Caki2 (cell line): ENCODE measurements around the gene ASCC2. TPM values are rescaled to one million over a fixed set of nuclear protein-coding genes. Genes with fewer than 3 reads are reported as not detected.
"Not testable (repeated sequence)": the region's sequence is repeated elsewhere in the genome, so short reads cannot be mapped to it uniquely, and the experiment has no call there.

Source experiments
- DNase-seq: peaks from one replicate; pipeline ENCODE4 v3.0.0-alpha.2; 2015; ENCODE audit warnings: low read depth
- in situ Hi-C: cut with HindIII; loops from 2 replicates; pipeline ENCODE4 v1.10.0; 2016; ENCODE audit warnings: low sequenced_read_pairs, low pct_unique_long_range_greater_than_20kb, mixed read lengths
- total RNA-seq: library from RNA; depleted of rRNA; stranded (reverse); fragments of >200 nt; shearing (Covaris generic); gene quantifications from 2 replicates; pipeline ENCODE4 v1.2.3, GENCODE V29; 2014; ENCODE audit warnings: low replicate concordance

The ASCC2 gene
- total RNA-seq, 1 experiment from 2014 or later, result 20.9 TPM

DNA sequence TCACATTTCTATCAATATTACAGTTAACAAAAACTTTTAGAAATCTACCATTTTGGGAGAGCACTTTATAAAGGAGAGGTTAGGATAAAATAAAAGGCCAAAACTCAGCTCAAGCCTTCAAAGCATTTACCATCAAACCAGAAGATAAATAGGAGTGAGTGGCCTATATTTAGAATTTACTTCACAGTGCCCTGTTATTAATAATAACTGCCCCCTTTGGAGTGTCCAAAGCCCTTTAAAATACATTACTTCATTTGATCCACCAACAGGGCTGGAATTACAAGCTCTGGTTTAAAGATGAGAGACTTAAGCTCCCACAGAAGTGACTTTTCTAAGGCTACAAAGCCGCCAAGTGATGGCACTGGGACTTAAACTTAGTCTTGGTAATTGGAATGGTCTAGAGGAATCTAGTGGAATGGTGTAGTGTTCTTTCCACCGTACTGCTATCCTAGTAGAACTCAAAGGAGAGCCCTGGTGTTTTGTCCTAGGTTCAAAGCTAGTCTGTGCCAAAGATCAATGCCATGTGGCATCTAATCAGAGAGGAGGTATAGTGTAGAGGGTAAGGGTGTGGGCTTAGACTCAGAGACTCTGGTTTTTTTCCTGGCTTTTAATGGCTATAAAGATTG is 23.7 kb upstream of the ASCC2 start:
- no peak for DNase-seq
- in situ Hi-C loops, result no loop called here

DNA sequence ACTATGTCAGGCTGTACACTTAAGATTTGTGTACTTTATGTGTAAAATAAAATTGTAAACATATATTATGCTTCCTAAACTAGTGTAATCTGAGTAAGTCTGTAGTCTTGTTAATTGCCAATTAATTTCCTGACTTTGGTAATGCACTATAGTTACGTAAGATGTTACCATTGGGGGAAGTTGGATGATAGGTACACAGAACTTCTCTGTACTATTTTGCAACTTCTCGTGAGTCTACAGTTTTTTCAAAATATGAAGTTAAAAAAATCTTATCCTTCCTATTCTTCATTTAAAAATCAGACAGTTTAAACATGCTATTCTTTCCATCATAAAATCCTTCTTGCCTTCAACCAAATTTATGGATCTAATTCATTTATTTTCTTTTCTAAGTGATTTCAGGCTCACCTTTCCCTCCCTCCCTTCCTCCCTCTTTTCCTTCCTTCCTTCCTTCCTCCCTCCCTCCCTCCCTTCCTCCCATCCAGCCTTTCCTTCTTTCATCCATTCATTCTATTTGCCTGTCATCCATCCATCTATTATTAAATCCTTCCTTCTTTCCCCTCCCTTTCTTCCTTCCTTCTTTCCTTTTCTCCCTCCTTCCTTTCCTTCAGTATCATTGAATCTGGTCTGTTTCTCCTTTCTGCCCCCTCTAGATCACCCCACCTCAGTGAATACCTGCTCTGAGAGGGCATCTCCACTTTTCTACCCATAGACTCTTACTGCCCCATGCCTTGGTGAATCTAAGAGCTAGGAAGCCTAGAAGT is 22.1 kb upstream of the ASCC2 start:
- in situ Hi-C loops, result no loop called here
- no peak for DNase-seq

- DNase-seq, in situ Hi-C loops: not testable (repeated sequence)
Observed at GRCh38 chr22:29859030-29859429, 21.0 kb upstream of the ASCC2 start.

- in situ Hi-C loops, result no loop called here
- no peak for DNase-seq
Observed at GRCh38 chr22:29856496-29856895, 18.4 kb upstream of the ASCC2 start.

DNA sequence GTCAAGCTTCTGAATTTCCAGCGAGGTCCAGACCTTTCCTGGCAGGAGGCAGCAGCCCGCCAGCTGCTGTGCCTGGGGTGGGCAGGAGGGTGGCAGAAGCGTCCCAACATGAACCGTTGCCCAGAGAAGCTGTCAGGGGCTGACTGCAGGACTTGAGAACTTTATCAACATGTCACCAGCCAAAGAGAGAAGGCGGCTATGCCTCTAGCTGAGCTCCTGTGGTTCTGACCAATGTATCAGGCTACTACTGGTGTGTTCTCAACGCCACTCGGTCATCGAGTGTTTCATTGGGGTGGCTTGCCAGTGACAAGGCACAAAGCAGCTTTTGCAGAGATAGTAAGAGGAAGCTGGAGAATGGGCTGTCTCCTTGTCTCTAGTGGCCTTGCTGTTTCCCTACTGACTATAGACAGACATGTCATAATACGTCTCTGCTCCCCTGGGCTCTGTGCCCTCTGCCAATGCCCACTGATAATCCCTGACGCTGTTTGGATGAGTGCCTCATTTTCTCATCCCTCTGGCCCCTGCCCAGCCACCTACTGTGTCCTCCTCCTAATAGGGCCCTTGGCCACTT is 17.6 kb upstream of the ASCC2 start:
- no peak for DNase-seq
- in situ Hi-C loops, result no loop called here

DNA sequence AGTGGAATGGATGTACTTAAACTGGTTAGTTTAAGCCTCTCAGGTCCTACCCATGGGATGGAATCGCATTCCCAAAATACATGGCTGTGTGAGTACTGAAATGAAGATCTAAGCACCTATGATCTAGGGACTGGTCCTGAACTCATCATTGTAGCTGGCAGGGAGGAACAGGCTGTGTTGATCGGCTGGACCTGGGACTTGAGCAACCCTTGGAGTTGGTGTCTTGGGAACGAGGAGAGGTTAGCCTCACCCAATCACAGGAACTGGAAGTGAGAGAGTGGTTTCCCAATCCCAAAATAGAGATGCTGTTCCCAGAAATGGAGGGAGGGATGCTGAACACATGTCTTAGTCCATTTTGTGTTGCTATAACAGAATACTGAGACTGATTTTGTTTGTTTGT is 16.4 kb upstream of the ASCC2 start:
- in situ Hi-C loops, result no loop called here
- DNase-seq, result no peak

DNA sequence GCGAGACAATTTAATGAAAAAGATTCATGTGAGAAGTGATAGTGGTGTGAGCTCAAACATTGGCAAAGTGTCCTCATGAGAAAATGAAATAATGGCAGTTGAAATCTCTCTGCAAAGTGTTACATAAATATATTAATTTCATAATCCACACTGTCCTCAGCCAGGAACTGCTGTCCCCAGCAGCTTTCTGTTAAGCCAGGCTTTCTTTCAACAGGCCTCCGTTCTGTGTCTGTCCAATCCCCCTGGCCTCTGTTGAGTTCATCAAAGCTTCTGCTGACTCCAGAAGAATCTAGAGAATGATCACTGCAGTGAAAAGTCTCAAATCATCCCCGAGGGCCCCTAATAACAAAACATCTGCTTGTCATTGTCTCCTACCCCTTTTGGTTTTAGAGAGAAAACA is 10.0 kb upstream of the ASCC2 start:
- DNase-seq, result no peak
- in situ Hi-C loops, result no loop called here

- in situ Hi-C loops, result no loop called here
- no peak for DNase-seq
Observed at GRCh38 chr22:29846290-29846689, 8.2 kb upstream of the ASCC2 start.

DNA sequence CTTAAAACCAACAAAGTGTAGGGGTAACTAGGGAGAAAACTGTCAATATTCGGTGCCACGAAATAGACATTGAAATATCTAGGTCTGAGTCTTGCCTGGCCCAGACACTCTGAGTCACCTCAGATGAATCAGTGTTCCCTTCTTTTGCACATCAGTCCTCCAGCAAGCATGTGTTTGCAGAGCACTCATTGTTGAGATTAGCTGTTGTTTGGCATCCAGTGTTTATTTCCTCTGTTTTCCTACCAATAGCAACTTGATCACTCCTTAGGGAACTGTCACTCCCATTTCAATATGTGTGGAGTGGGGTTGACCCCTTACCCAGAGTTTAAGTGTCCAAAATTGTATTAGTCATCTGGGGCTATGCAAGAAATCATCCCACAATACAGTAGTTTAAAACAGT is 4.7 kb upstream of the ASCC2 start:
- in situ Hi-C loops, result no loop called here
- DNase-seq, result peak; percentile 71

GRCh38 chr22:29842172-29842571 is 4.1 kb upstream of the ASCC2 start:
- in situ Hi-C loops, result no loop called here
- DNase-seq, result no peak

- in situ Hi-C loops, result no loop called here
- no peak for DNase-seq
Observed at GRCh38 chr22:29840498-29840897, 2.4 kb upstream of the ASCC2 start.

DNA sequence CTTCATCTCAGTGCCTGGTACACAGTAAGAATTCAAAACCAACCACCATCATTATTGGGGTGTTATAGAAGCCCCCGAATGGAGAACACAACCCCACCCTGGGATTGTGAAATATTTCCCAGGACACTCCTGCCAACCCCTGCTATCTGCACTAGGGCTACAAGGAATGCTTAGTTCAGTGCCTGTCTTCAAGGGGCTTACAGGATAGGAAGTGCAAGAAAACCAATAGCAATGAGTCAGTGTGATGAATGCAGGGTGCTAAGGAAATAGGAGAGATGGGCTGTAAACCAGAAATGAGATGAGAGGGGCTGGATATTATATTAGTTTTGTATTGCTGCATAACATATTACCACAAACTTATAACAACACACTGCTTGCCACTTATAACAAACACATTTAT is 965 bp upstream of the ASCC2 start:
- in situ Hi-C loops, result no loop called here
- no peak for DNase-seq

DNA sequence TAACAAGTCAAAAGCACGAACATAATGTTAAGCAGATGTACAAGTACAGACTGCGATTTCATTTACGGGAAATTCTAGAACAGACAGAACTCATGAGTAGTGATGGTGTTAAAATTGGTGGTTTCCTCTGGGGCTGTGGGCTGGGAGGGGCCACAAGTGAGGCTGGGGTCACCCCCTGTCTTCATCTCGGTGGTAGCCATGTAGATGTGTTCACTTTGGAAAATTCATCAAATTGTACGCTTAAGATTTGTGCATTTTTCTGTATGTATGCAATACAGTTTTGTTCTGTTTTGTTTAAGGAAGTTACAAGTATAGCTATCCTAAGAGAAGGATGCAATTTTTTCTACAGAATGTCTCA is 504 bp upstream of the ASCC2 start:
- in situ Hi-C loops, result no loop called here
- no peak for DNase-seq

- in situ Hi-C loops, DNase-seq: not testable (repeated sequence)
Observed at GRCh38 chr22:29836791-29837370, 1.2 kb downstream of the ASCC2 start.

DNA sequence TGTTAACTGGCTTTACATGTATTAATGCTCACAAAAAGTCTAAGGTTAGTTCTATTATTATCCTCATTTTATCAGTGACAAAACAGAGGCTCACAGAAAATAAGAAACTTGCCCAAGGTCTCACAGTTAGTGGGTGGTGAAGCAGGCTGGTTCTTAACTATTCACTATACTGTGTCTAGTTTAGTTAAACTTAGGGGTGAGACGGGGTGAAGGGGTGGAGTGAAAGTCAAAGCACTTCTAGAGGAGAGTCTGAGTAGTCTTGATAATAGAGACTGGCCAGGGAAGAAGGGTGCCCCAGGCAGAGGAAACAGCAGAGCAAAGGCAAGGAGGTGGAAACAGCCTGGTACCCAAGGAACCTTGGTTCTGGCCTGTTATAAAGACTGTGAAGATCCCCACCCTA is 4.0 kb downstream of the ASCC2 start:
- no peak for DNase-seq
- in situ Hi-C loops, result no loop called here

DNA sequence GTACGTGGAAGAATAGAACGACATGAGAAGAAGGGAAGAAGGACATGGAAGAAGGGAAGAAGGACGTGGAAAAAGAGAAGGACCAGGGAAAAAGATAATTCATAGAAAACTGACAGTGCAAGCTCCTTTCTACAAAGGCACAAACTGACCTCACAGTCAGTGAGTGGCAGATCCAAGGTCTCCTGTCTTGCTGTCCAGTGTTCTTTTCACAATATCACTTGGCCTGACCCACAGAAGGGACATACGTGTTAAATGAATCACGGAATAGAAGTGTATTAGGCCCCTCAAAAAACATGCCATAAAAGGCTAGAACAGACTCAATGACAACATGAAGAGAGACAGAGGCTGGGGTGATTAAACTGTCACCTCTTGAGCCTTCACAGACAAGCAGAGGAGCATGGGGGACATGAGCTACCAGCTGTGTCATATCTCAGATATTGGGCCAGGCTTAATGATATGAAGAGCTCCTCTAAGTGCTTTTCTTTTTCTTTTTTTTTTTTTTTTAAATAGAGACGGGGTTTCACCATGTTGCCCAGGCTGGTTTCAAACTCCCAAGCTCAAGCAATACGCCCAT is 4.6 kb downstream of the ASCC2 start:
- in situ Hi-C loops, result no loop called here
- DNase-seq, result no peak

GRCh38 chr22:29831958-29832357 is 6.1 kb downstream of the ASCC2 start:
- in situ Hi-C loops, result no loop called here
- DNase-seq, result no peak

DNA sequence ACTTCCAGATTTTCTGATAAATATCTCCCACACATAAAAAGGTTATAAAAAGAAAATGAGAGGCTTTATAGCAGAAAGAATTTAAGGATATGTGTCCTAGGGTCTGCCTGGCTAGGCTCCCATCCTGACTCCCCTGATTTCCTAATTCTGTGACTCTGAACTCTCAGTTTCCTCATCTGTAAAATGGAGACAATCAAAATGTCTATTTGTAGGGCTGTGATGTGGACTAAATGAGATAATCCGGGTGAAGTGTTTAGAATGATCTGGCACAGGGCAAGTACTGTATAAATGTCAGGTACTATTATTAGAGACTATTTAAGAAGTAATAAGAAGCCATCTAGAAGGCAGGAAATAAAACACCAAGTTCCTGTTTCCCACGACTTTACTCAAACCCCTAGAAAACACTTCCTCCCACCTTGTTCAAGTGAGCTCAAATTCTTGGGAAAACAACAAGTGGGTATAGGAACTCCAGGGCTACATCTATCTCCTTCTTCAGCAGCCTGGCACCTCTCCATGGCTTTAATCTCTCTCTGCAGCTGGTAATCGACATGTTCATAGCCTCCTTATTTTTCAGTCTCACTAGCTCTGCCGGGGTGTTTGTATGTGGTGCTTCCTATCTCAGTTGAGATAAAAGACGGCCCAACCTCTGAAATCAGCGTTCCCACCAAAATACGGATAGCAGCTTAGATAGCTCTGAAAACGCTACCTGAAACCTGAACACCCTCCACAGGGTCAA is 6.7 kb downstream of the ASCC2 start:
- no peak for DNase-seq
- in situ Hi-C loops, result no loop called here

GRCh38 chr22:29830585-29830984 is 7.5 kb downstream of the ASCC2 start:
- in situ Hi-C loops, result no loop called here
- no peak for DNase-seq
